Pancreas (tissue), 10 donors: Measurements from ENCODE around the gene BMP6. TPM values are rescaled to one million over a fixed set of nuclear protein-coding genes. Genes with fewer than 3 reads are reported as not detected.

Experiments used
- ATAC-seq, 4 donors: fragments of 200-7000 bp; cut with Tn5 transposase; one replicate each; pipeline versions ENCODE4 v1.8.0 to v1.9.1; 2020; ENCODE audit warnings: mild to moderate bottlenecking in 4 of 4, moderate library complexity in 4 of 4
- DNase-seq, 6 donors: peaks; one replicate each; pipeline ENCODE4 v3.0.0-alpha.2; 2020
- FAIRE-seq: peaks from 2 replicates; lab custom pipeline; 2012; peaks lifted over from hg19 to GRCh38; lab: Jason Lieb, UNC
- H3K27ac ChIP-seq, 4 donors: fragments of 200-600 bp; sonication (generic); 1 replicate in 3 of 4; 2 replicates in 1 of 4; pipeline versions ENCODE4 v1.5.0 to v1.8.0; 2020
- H3K27me3 ChIP-seq, 4 donors: fragments of 200-600 bp; one replicate each; pipeline ENCODE4 v1.8.0; 2021
- H3K36me3 ChIP-seq, 3 donors: fragments of 200-600 bp; sonication (generic) in 1 of 3; one replicate each; pipeline versions ENCODE4 v1.5.0 to v1.8.0; 2020 to 2021
- H3K4me1 ChIP-seq, 3 donors: fragments of 200-600 bp; one replicate each; pipeline ENCODE4 v1.8.0; 2021
- H3K4me3 ChIP-seq, 4 donors: fragments of 200-600 bp; sonication (generic) in 2 of 4; one replicate each; pipeline versions ENCODE4 v1.5.0 to v1.8.0; 2020 to 2021
- H3K9me3 ChIP-seq, 4 donors: fragments of 200-600 bp; one replicate each; pipeline ENCODE4 v1.8.0; 2021
- WGBS, 2 donors: extraction: QIAGEN DNeasy Blood & Tissue Kit; methylation state at CpG; one replicate each; pipeline ENCODE4 v1.1.7; 2013; 5-methylcytosine and 5-hydroxymethylcytosine counted together
- intact Hi-C, 3 donors: fragments of 100-400 bp; cut with DNase I; formaldehyde crosslinking; loops; one replicate each; pipeline versions ENCODE4 v1.11.1 to v1.14.2; 2022
- polyA plus RNA-seq, 2 donors: library from polyadenylated mRNA; stranded (reverse); fragments of 200-250 nt; gene quantifications; one replicate each; pipeline ENCODE4 v1.2.3, GENCODE V29; 2013
- total RNA-seq, 6 donors: library from RNA; stranded (reverse); fragmentation: NEBNext Ultra II Directional in 4 of 6; extraction: Animal tissue kit (Norgen Biotek cat#: 25700) in 4 of 6; gene quantifications; one replicate each; pipeline versions ENCODE4 v1.2.1 to v1.2.4, GENCODE V29; 2021 to 2023
- TF ChIP-seq, protein P1 (sequence below), 4 donors: fragments of 200-600 bp; sonication (generic) in 3 of 4; IDR thresholded peaks; one replicate each; pipeline versions ENCODE4 v1.5.0 to v1.8.0; 2021; ENCODE audit warnings: antibody characterized with exemption in 4 of 4
- donor health status: healthy with polysubstance abuse.
- donor health status: DM: no; HTN: no; CAD: no; lungs with moderate emphysema.
- donor health status: DM: no; HTN: no; CAD: no.
- donor health status: control.
- donor health status: control.
- donor health status: Bipolar disorder and iron deficiency.
- donor health status: DM: yes; HTN: yes; CAD: no.
- donor health status: DM: no; HTN: no; CAD: no.
- donor health status: DM: no; HTN: no; CAD: no.
- donor health status: DM: yes; HTN: yes; CAD: no.

Gene BMP6
- total and polyA plus RNA-seq, 8 donors: 0.09 to 0.69 (median 0.35) TPM

DNA sequence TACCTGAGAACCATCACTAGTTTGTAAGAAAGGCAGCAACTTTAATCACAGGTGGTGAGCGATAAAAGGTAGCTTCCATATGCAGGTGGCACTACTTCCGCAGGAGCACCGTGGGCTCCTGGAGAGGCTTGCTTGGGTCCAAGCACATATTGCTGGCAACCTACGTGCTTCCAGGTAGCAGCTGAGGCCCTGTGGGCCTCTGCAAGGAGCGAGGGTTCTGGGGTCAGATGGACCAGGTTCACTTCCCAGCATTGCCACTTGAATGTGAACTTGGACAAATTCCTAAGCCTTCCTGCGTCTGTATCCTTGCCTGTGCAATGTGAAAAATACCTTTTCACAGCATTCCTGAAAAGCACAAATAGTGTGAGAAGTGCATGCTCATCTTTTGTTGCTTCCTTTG is 153.7 kb downstream of the BMP6 start:
- FAIRE-seq: no peak

DNA sequence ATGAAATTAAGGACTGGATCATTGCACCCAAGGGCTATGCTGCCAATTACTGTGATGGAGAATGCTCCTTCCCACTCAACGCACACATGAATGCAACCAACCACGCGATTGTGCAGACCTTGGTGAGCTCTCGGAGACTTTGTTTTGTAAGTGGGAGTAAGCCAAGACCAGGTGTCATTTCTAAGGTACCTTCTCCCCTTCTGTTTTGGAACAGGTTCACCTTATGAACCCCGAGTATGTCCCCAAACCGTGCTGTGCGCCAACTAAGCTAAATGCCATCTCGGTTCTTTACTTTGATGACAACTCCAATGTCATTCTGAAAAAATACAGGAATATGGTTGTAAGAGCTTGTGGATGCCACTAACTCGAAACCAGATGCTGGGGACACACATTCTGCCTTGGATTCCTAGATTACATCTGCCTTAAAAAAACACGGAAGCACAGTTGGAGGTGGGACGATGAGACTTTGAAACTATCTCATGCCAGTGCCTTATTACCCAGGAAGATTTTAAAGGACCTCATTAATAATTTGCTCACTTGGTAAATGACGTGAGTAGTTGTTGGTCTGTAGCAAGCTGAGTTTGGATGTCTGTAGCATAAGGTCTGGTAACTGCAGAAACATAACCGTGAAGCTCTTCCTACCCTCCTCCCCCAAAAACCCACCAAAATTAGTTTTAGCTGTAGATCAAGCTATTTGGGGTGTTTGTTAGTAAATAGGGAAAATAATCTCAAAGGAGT is 154.2 kb downstream of the BMP6 start:
- FAIRE-seq: no peak
- H3K9me3 ChIP-seq: no peaks in the 10 kb centered on the region
- intact Hi-C loops: no loop called here
- TF ChIP-seq, protein P1, sequence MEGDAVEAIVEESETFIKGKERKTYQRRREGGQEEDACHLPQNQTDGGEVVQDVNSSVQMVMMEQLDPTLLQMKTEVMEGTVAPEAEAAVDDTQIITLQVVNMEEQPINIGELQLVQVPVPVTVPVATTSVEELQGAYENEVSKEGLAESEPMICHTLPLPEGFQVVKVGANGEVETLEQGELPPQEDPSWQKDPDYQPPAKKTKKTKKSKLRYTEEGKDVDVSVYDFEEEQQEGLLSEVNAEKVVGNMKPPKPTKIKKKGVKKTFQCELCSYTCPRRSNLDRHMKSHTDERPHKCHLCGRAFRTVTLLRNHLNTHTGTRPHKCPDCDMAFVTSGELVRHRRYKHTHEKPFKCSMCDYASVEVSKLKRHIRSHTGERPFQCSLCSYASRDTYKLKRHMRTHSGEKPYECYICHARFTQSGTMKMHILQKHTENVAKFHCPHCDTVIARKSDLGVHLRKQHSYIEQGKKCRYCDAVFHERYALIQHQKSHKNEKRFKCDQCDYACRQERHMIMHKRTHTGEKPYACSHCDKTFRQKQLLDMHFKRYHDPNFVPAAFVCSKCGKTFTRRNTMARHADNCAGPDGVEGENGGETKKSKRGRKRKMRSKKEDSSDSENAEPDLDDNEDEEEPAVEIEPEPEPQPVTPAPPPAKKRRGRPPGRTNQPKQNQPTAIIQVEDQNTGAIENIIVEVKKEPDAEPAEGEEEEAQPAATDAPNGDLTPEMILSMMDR (IDR thresholded peaks at IDR 0.05): no peak
- H3K4me1 ChIP-seq: no peaks in the 10 kb centered on the region
- H3K27me3 ChIP-seq: no peaks in the 10 kb centered on the region
- H3K27ac ChIP-seq: no peak overlapping the region
- ATAC-seq: no peak
- WGBS, 2 donors: 91% methylated on average over 13 of the region's 13 CpGs
- peaks cover 0 to 44% (median 34%) of the 10 kb centered on the region in 3 donors for H3K36me3 ChIP-seq
- DNase-seq: no peak
- H3K4me3 ChIP-seq: no peak overlapping the region

More for the DNA sequence above, 153.7 kb downstream of the BMP6 start:
- Histone ChIP-seq H3K9me3 (no peaks in the 10 kb centered on the region), H3K27me3 (no peaks in the 10 kb centered on the region), H3K4me1 (no peaks in the 10 kb centered on the region), H3K4me3 (no peak overlapping the region), H3K36me3 (peaks cover 0 to 38% (median 29%) of the 10 kb centered on the region in 3 donors), H3K27ac (no peak overlapping the region)
- WGBS, 2 donors: 96 to 97% methylated on average over 6 of the region's 6 CpGs
- peak in 1 of 4 donors; percentile 14 for ATAC-seq
- intact Hi-C loops: no loop called here
- no peak for DNase-seq
- TF ChIP-seq, protein P1 (IDR thresholded peaks at IDR 0.05): no peak

GRCh38 chr6:7880718-7881107 is 154.8 kb downstream of the BMP6 start:
- ATAC-seq: no peak
- TF ChIP-seq, protein P1 (IDR thresholded peaks at IDR 0.05): no peak
- Histone ChIP-seq H3K27me3 (no peaks in the 10 kb centered on the region), H3K27ac (no peak overlapping the region), H3K4me1 (no peaks in the 10 kb centered on the region), H3K4me3 (no peak overlapping the region), H3K9me3 (no peaks in the 10 kb centered on the region), H3K36me3 (peaks cover 0 to 48% (median 35%) of the 10 kb centered on the region in 3 donors)
- 94 to 98% methylated on average over 9 of the region's 9 CpGs for WGBS, 2 donors
- FAIRE-seq: no peak
- intact Hi-C loops: no loop called here
- DNase-seq: no peak

GRCh38 chr6:7881765-7882500 is 156.0 kb downstream of the BMP6 start:
- DNase-seq (no peak), FAIRE-seq (no peak)
- no peak overlapping the region for H3K27ac ChIP-seq

More at GRCh38 chr6:7881765-7882500, 156.0 kb downstream of the BMP6 start:
- Histone ChIP-seq H3K4me1 (no peaks in the 10 kb centered on the region), H3K27me3 (no peaks in the 10 kb centered on the region), H3K36me3 (peaks cover 0 to 60% (median 40%) of the 10 kb centered on the region in 3 donors), H3K4me3 (no peak overlapping the region), H3K9me3 (no peaks in the 10 kb centered on the region)
- intact Hi-C loops: no loop called here
- ATAC-seq: no peak
- WGBS, 2 donors: 77 to 79% methylated on average over 8 of the region's 8 CpGs
- TF ChIP-seq, protein P1 (IDR thresholded peaks at IDR 0.05): no peak
